RPMI7951 (cell line): ENCODE results near the gene NPAS3. TPM values are rescaled to one million over a fixed set of nuclear protein-coding genes. Genes with fewer than 3 reads are reported as not detected.

Experiments
- DNase-seq: peaks from one replicate; pipeline ENCODE4 v3.0.0-alpha.2; 2012; ENCODE audit warnings: low read depth
- total RNA-seq: library from RNA; depleted of rRNA; stranded (reverse); fragments of >200 nt; shearing (Covaris generic); gene quantifications from 2 replicates; pipeline ENCODE4 v1.2.3, GENCODE V29; 2014

The NPAS3 gene
- total RNA-seq, 1 experiment from 2014 or later = 0.48 TPM

DNA sequence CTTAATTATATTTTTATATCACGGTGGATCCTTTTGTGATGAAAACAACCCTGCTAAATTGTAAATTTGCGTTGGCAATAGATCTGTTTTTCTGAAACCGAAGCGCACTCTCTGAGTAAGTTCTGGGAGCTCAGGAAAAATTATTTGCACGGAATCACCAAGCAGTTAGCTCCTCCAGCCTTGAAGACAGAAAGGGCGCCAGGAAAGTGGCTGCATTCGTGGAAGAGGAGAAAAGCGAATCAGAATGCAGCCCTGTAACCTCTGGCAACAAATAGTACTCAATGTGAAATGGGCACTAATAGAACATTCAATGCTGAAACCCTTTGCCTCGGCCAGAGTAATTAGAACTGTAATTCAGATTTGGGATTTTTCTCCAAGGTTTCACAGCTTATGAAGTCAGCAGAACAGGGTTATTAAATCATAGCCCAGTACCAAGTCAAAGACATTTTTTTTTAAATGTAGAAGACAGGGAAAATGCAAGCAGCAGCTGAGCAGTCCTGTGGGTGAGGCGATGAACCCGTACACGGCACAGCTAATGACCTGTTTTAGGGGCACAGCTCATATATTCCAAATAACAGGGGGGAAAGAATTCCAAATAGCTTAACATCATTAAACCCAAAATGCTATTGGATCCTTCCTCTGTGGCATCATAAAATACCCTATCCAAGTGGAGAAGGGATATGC lies 760.8 kb downstream of the NPAS3 start:
- DNase-seq = no peak

DNA sequence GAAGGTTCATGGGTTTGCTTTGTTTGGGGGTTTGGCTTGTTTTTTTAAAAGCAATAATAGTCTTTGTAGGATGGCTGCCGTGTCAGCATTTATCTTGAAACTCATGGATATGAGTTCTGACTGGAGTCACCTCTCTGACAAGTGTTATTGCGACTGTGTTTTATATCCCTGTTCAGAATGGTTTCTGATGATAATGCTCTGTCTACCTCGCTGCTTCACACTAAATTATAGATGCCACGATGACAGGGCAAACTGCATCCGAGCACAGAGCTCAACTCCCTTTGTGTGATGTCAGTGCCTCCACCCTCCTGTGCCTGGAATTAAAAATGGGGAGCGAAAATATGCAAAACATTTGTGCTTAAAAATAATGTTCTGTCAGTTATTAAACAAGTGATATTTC lies 761.4 kb downstream of the NPAS3 start:
- DNase-seq = no peak

DNA sequence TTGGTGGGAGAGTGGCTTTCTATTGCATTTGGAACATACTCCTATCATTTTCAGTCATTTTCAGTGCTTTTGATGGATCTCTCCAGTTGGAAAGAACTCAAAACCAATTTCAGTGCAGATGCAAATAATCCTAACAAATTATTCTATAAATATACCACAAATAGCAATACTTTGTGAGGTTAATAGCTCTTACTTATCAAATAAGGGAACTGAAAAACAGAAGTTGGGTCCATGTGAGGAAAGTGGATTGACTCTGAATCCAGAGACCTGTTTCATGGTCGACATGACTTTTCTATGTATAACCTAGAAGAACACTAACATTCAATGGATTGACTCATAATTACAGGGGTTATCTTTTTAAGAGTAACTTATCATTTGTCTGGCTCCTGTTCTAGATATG lies 763.6 kb downstream of the NPAS3 start:
- DNase-seq = no peak

DNA sequence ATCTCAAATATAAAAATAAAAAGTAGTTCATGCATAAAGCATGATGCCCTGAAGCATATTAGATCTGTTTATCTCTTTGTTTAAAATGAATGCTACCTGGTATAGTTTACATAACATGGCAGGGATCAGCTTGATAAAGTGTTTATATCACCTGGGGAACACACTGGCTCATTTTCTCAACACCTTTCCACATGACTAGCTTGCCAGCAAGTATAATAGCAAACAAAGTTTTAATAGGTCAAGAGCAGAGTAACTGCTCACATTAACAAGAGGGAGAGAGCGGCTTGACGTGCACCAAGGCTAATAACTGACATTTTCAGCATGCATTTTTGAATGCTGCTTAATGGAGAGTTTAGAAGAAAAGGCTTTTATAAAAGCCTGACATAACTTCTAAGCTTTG lies 765.8 kb downstream of the NPAS3 start:
- DNase-seq = no peak

DNA sequence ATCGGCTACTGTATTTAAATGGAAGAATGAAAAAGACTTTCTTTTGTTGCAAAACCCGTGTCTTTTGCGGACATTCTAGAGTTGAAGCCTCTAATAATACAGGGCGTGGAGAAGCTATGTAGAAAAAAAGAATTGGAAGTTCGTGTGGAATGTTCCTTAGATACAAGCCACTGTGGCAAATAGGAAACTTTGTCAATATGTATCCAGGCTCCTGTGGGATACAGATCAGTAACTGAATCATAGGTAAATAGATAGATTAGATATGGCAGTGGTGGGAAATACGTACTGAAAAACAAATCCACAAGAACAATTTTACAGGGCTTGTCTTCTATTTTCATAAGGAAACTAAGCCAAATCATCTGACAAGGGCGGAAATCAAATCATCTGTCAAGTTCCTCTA lies 766.8 kb downstream of the NPAS3 start:
- no peak for DNase-seq

DNA sequence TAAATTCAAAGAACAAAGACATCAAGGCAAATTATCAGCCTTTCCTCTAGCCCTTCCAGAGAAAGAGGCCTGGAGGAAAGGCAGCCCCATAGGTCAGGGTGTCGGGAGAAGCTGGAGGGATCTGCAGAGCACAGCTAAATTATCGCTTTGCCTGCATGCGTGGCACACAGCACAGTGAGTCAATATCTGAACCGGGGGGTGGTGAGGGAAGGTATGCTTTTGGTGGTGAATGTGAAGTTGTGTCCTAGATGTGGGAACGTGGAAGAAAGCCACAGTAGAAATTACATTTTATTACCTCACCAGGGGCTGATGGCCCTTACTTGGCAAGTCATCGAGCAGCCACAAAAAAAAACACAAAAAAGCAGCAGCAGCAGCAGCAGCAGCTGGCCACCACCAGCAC lies 769.0 kb downstream of the NPAS3 start:
- DNase-seq = no peak

DNA sequence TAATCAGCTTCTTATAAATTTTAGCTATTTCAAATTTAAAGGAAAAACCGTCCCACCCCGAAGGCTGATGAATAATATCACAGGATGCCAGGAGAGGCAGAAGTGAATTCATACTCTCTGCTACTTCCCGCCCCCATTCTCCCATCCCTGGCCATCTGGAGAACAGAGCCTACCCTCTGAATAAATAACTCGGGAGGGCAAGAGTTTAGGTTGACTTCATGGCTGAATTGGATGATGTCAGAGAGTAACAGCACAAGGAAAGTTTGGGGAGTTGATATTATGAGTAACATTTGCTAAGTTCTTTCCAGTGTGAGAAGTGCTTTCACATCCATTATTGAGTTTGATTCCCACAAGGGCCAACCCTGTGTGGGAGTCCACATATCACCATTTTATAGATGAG lies 770.6 kb downstream of the NPAS3 start:
- peak; percentile 8 for DNase-seq

DNA sequence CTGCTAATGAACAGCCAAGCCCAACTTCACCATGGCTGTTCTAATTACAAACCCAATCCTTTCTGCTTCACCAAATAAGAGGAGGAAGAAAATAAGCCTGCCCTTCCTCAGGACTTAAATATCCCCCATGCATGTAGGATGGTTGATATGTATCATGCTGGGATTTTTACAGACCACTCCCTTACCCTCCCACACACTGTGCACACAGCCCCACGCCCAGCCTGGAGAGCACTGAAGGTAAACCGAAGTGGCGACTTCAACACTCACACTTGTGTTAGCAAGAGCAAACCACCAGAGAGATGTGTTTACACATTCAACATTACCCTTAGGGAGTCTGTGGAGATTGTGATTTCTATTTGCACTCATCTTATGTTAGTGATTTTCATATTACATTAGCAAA lies 771.0 kb downstream of the NPAS3 start:
- DNase-seq = no peak

DNA sequence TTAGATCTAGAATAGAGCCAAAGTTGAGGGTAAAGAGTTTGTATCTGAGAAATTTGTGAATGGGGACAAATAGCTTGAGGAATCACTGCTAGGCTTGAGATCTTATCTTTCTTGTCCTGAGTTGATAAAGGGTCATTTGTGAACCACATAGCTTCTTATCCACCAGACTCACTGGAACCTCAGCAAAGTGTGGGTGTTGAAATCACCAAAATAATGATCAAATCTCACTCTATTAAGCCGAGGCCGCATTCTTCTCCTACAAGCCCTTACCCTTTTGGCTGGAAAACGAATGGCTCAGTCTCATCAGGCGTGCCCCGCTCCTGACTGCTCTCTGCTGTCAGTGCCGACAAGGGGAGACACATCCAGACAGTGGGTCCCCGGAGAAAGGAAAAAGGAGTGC lies 771.6 kb downstream of the NPAS3 start:
- DNase-seq = no peak

DNA sequence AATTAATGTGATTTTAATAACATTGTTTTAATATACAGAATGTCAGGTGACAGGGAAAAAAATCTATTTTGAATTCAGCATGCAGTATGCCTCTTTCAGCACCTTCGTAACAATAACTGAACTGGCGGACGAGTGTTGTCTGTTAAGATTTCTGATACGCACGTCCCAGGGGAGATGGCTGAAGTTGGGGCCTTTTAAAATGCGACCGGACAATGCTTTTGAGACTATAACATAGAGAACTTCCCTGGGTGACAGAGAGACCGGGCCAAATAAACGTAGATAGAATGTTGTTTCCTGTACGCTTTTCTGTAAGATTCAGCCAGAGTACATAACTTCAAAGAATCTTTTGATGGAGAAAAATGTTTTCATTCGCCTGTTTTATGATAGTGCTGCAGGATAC lies 772.5 kb downstream of the NPAS3 start:
- no peak for DNase-seq

DNA sequence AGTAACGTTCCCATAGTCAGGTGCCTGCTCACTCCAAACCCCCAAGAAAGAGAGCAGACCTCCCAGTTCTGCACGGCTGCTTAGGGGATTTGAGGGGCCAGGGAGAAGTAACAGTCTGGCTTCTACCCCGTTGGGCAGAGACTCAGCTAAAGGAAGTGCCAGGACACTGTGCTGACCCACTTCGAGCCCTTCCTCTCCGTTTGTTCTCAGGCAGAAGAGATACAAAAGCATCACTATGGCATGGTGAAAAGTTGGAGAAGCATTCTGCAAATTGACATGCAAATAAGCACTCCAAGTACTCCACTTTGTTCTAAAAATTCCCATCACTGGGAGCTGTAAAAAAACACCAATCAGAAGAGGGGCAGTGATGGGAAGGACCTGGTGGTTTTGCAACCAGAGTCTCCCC lies 773.1 kb downstream of the NPAS3 start:
- no peak for DNase-seq

DNA sequence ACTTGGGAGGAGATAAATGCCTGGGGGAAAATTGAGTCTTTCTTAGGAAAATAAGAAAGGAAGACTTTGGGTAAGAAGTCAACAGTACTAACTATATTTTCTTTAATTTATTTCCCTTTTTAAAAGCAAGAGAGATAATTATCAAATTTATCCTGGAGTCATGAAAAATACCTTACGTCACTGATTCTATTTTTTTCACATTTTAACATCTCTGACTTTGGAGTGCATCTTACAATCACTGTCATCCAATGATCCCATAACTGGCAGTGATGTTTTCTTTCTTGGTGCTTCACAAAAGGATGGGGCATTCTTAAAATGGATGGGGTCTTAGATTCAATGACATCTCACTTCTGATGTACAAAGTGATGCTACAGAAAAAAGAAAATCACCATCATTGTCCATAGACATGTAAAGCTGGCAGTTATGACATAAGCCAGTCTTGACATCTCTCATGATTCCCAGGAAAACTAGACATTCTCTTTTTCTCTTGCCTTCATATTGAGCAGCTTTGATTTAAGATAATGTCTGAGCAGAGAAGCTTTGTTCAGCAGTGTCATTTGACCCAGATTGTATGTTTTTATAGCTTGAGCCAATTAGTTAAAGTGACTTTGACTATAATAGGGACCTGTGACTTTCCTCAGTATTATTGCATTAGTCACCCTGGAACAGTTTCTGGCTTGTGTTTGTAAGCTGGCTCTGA lies 776.0 kb downstream of the NPAS3 start:
- peak; percentile 34 for DNase-seq

DNA sequence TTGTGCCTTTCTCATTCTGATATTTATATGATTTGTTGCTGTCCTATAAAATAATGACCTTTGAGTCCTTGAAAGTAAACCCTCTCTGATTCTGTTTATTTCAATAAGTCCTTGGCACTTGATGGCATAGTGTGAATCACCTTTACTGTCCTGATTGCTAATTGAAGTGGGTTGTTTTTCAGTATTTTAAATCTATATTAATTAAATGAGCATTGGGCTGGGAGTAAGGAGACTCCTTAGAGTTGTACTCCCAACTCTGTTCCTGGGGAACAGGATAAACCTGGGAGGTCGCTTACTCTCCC lies 776.5 kb downstream of the NPAS3 start:
- DNase-seq = no peak

DNA sequence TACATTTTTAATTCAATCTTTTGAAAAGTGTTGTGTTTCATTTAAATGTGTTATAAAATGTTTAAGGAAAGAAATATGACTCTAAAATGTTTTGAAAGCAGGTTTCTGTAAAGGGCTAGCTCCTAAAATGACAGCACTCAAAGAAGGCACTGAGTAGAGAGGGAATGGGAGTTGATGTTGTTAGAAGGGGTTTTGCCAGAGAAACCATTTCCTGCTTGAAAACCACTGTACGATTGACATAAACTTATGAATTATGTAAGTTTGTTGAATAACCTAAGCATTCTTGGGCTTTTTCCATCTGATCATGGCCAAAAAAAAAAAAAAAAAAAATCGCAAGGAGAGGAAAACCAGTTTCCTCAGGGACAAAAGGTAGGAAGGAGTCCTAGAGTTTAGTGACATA lies 778.2 kb downstream of the NPAS3 start:
- no peak for DNase-seq

DNA sequence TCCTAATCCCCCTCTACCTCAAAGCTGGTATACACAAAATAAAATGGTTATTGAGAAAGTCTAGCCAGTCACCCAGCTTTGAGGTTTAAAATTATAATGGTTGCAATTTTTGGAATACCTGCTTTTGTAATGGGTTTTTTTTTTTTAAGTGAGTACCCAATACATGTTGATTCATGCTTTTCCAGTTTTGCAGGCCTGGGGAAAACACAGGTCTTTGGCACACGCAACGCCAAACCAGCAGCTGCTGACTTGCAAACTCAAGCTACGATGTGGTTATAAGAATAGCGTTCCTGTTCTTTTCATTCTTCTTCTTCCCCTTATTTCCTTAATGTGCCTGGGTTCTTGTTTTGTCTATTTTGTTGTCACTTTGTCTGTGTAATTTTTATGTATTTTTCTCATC lies 779.2 kb downstream of the NPAS3 start:
- no peak for DNase-seq

DNA sequence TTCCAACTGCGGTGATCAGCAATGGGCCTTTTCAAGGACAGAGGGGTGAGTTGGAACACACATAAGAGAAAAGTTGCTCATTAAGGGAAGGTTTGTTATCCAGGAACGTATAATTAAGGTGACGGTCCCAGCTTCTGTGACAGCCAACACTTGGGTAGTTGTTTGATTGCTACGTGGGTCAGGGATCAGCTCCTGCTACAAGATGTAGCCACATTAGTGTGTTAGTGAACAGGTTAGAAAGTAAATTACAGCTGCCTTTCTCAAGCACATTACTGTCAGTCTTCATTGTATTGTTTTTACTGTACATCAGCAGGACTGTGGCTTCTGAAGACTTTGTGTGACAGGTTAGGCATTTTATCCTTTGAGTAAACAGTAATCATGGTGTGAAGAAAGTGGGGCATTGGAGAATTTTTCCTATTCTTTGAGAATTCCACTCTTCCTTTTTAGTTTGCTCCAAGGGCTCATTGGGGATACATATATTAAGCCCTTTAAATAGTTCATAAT lies 781.7 kb downstream of the NPAS3 start:
- no peak for DNase-seq

DNA sequence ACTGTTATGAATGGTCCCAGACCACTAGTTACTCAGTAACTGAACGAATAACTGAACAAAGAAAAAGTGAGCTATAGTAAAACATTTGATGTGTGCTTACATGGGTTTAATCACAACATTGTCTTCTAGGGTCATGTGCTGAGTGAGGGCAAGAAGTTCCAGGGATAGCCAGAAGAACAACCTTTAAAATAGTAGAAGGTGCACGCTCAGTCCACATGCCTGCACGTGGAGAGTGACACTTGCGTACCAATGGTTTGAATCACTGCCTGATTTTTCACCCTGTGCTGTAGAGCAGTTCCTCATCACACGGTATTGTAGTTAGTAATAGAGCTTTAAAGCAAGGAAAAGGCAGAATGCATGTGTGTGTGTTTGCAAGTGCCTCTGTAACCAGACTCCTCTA lies 788.0 kb downstream of the NPAS3 start:
- DNase-seq = no peak

DNA sequence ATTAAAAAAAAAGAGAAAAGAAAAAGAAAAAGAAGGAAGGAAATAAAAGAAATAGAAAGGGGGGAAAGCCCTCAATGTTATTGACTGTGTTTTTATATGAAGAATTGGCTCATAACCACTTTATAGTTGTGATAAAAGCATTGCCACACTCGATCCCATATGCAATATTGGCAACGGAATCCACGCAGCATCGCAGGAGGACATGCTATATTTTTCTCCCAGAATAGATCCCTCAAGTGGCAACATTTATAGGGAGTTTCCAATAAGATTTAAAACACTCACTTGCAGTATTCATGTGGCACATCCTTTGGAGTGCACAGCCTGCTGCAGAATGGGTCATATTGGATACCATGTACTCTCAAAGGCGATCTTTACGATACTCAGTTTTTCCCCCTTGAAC lies 788.9 kb downstream of the NPAS3 start:
- DNase-seq = no peak

DNA sequence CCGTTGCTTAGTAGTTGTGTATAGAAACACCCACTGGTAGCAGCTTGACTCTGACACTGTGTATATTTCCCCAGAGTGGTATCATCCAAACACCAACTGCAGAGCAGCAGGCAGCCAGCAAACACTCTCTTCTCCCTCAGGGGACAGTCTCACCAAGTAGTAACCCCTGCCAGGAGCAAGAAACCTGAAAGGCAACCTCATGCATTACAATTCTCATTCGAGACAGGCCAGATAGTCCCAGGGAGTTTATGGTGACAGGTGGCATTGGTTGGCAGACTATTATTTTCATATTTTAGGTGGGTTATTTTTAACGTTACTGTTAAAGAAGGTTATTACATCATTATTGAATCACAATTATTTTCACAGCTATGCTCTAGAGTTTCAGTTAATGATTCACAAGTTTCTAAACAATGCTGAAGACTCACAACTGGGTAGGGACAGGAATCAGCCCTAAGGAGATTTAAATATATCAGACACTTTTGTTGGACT lies 789.4 kb downstream of the NPAS3 start:
- DNase-seq = no peak

DNA sequence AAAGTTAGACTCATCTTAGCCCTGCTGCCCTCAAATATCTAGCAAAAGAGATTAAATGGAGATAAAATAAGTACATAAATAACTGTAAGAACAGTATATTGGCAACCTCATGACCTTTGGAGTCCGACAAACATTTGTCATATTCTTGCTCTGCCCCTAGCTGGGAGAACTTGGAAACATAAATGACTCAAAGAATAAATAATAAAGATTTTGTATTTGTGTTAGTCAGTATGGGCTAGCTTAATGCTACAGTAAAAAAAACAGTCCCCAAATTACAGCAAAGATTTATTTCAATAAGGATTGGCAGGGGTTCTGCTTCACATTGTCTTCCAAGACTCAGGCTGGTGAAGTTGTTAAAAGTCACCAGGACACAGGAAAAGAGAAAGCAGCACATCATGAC lies 791.5 kb downstream of the NPAS3 start:
- no peak for DNase-seq

DNA sequence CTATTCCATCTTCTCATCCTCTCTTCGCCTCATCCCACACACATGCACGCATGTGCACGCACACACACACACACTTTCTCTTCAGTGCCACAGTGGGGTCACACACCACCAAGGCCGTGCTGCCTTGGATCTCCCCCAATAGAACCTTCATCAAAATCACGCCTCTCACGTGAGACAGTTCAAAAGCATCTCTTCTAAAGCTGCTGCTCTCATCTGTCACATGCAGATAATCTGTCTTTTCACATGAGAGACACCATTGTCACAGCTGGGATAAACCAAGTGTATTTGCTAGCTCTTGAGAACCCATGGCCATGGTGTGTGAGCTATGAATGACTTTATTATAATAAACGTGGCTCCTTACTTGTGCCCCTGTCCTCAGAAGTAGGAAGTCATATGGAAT lies 793.5 kb downstream of the NPAS3 start:
- DNase-seq = no peak

DNA sequence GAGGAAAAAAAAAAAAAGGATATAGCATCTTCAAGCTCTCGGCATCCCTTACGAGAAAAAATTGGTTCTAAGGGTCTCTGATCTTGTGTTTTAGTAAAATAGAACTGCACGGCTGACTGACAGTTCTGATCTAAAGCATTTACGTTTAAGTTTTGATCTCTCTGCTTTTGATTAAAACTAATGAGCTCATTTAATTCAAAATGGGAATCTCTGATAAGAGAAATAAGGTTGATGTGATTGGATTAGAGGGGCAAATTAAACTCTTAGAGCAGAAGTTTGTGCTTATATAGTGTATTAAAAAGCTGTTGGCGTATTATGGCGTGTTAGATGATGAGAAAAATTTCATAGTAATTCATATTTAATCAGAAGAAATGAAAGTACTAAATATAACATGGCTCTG lies 794.6 kb downstream of the NPAS3 start:
- DNase-seq = no peak

DNA sequence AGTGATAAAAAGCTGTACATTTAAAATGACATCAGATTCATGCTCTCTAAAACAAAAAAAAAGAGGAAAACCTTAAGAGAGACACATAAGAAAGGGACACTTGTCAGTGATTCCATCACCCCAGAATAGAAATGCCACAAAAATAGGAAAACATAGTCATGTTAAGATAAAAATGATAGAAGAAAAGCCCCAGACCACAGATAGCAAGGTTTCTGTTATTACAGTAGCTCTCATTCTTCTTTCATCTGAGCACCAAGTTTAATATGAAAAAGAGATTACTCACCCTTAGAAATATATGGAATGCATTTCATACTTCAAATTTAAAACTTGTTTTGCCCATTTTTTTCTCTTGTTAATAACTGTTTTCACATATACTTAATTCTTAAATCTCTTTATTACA lies 795.0 kb downstream of the NPAS3 start:
- no peak for DNase-seq

DNA sequence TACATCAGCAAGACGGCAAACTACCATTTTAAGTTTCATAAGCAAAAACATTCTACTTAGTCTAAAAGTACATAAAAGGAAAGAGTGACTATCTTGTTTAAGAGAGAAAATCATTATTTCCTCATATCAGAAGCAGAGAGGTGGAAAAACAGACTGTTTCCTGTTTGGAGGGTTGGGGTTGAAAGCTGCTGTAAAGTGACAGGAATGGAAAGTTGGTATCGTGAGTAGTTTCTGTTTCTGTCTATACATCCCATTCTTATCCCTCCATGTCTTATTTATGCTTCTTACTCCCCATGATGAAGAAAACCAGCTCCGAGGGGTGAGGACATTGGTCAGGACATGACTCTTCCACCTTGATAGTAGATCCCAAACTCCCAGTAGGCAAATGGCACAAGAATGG lies 795.7 kb downstream of the NPAS3 start:
- no peak for DNase-seq
